HCT116 (cell line): Measurements from ENCODE around the gene C11orf91. TPM values are rescaled to one million over a fixed set of nuclear protein-coding genes. Genes with fewer than 3 reads are reported as not detected.

Experiments used
- ATAC-seq: fragments of 200-7000 bp; cut with Tn5 transposase; 2 replicates; pipeline ENCODE4 v1.9.1; 2020; ENCODE audit warnings: mild to moderate bottlenecking, moderate library complexity
- BruUV-seq: library from RNA; stranded (reverse); fragments of 400-500 nt; replicated peaks from 2 replicates; lab custom pipeline; 2021; lab: Mats Ljungman, UMichigan
- CTCF ChIA-PET: fragments of 300-600 bp; sonication (Branson Sonifier 250); formaldehyde crosslinking; loops from one replicate; lab custom pipeline; 2021; ENCODE audit warnings: antibody characterized with exemption; lab: Charles Lee
- POLR2A ChIA-PET: fragments of 300-600, 350-600 bp; sonication (Branson Sonifier 250); formaldehyde crosslinking; loops from one replicate; lab custom pipeline; 2021; ENCODE audit warnings: antibody characterized with exemption; lab: Charles Lee
- RAD21 ChIA-PET, 2 experiments: fragments of 300-600 bp; sonication (Branson Sonifier 250); formaldehyde crosslinking; loops; one replicate each; lab custom pipeline; 2023; ENCODE audit warnings: low total read pairs in 2 of 2; ENCODE audit not compliant: uncharacterized antibody in 2 of 2, unreplicated experiment in 2 of 2, low non-redundant PET in 1 of 2; lab: Charles Lee
- DNase-seq: peaks from one replicate; pipeline ENCODE4 v3.0.0-alpha.2; 2010; ENCODE audit warnings: low read depth, low spot score
- H2AFZ ChIP-seq: fragments of 200-600 bp; shearing (Covaris generic), sonication (generic); 2 replicates; pipeline ENCODE4 v1.6.1; 2017; ENCODE audit warnings: low read depth, mixed run types, mixed read lengths, antibody characterized with exemption, low read length; ENCODE audit not compliant: poor library complexity, severe bottlenecking
- H3K27ac ChIP-seq: 2 replicates; pipeline ENCODE4 v1.5.1; 2012; ENCODE audit warnings: low read depth, low read length
- H3K27me3 ChIP-seq: fragments of 200-600 bp; sonication (generic); 2 replicates; pipeline ENCODE4 v1.6.1; 2016; ENCODE audit warnings: mixed run types, low read length, mixed read lengths; ENCODE audit not compliant: insufficient read depth
- H3K36me3 ChIP-seq, 2 experiments: fragments of 200-500 bp in 1 of 2; fragments of 200-600 bp in 1 of 2; sonication (Bioruptor generic) in 1 of 2; sonication (generic) in 1 of 2; 2 replicates each; pipeline versions ENCODE4 v1.5.1 to v1.6.1; 2014 to 2016; ENCODE audit warnings: low read length in 2 of 2, inconsistent platforms in 1 of 2, mixed read lengths in 1 of 2, mixed run types in 1 of 2; ENCODE audit not compliant: insufficient read depth in 2 of 2, control insufficient read depth in 1 of 2
- H3K4me1 ChIP-seq, 2 experiments: fragments of 200-600 bp in 1 of 2; sonication (generic) in 1 of 2; 2 replicates each; pipeline versions ENCODE4 v1.5.1 to v1.6.1; 2012 to 2017; ENCODE audit warnings: low read length in 2 of 2, inconsistent platforms in 1 of 2, mild to moderate bottlenecking in 1 of 2, mixed read lengths in 1 of 2, mixed run types in 1 of 2, moderate library complexity in 1 of 2; ENCODE audit not compliant: insufficient read depth in 2 of 2, control insufficient read depth in 1 of 2
- H3K4me2 ChIP-seq: fragments of 200-600 bp; sonication (generic); 2 replicates; pipeline ENCODE4 v1.6.1; 2017; ENCODE audit warnings: mixed run types, low read length, mixed read lengths
- H3K4me3 ChIP-seq, 2 experiments: fragments of 200-600 bp in 1 of 2; sonication (generic) in 1 of 2; replicated peaks in 1 of 2; 2 replicates each; pipeline ENCODE4 v1.5.1; 2011 to 2016; ENCODE audit warnings: low read length in 2 of 2, control low read depth in 1 of 2, low read depth in 1 of 2, mild to moderate bottlenecking in 1 of 2, mixed read lengths in 1 of 2, mixed run types in 1 of 2
- H3K79me2 ChIP-seq: fragments of 200-600 bp; sonication (generic); 2 replicates; pipeline ENCODE4 v1.6.1; 2017; ENCODE audit warnings: mild to moderate bottlenecking, mixed run types, low read length, moderate library complexity, mixed read lengths; ENCODE audit not compliant: insufficient read depth
- H3K9ac ChIP-seq: fragments of 200-600 bp; sonication (generic); 2 replicates; pipeline ENCODE4 v1.6.1; 2016; ENCODE audit warnings: low read length, mixed read lengths
- H3K9me2 ChIP-seq: fragments of 200-600 bp; sonication (generic), shearing (Covaris generic); 2 replicates; pipeline ENCODE4 v1.6.1; 2017; ENCODE audit warnings: mixed run types, mild to moderate bottlenecking, moderate library complexity; ENCODE audit not compliant: insufficient read depth
- H3K9me3 ChIP-seq, 2 experiments: fragments of 200-500 bp in 1 of 2; fragments of 200-600 bp in 1 of 2; sonication (Bioruptor generic) in 1 of 2; sonication (generic) in 1 of 2; 2 replicates each; pipeline ENCODE4 v1.6.1; 2014 to 2017; ENCODE audit warnings: low read length in 2 of 2, mixed read lengths in 2 of 2, inconsistent platforms in 1 of 2, low read depth in 1 of 2, mild to moderate bottlenecking in 1 of 2, mixed run types in 1 of 2, moderate library complexity in 1 of 2; ENCODE audit not compliant: control insufficient read depth in 1 of 2, insufficient read depth in 1 of 2
- H4K20me1 ChIP-seq: fragments of 200-600 bp; sonication (generic), shearing (Covaris generic); 2 replicates; pipeline ENCODE4 v1.6.1; 2017; ENCODE audit warnings: mixed run types, mild to moderate bottlenecking, moderate library complexity; ENCODE audit not compliant: insufficient read depth
- CTCF ChIP-seq, 3 experiments: fragments of 200-600 bp in 1 of 3; sonication (generic) in 1 of 3; IDR thresholded peaks in 2 of 3; conservative IDR thresholded peaks in 1 of 3; 2 replicates each; pipeline ENCODE4 v1.5.1; 2012 to 2017; ENCODE audit warnings: low read depth in 2 of 3, low read length in 2 of 3, antibody characterized with exemption in 1 of 3, borderline replicate concordance in 1 of 3, control low read depth in 1 of 3, mild to moderate bottlenecking in 1 of 3, mixed read lengths in 1 of 3, mixed run types in 1 of 3, moderate library complexity in 1 of 3; ENCODE audit not compliant: insufficient read depth in 1 of 3
- EZH2phosphoT487 ChIP-seq: fragments of 200-600 bp; IDR thresholded peaks from 2 replicates; pipeline ENCODE4 v1.6.1; 2018; ENCODE audit warnings: antibody characterized with exemption, borderline replicate concordance
- JUND ChIP-seq: IDR thresholded peaks from 2 replicates; pipeline ENCODE4 v1.6.1; 2012
- SRF ChIP-seq: IDR thresholded peaks from 2 replicates; pipeline ENCODE4 v1.6.1; 2012; ENCODE audit warnings: low read depth
- intact Hi-C: fragments of 100-400 bp; cut with micrococcal nuclease; formaldehyde crosslinking; loops from 2 replicates; pipeline ENCODE4 v1.10.0; 2022
- total RNA-seq: library from RNA; stranded (reverse); gene quantifications from one replicate; pipeline ENCODE4 v1.2.1, GENCODE V29; 2021; ENCODE audit not compliant: unreplicated experiment
- TF ChIP-seq, protein P1 (sequence below): IDR thresholded peaks from 2 replicates; pipeline ENCODE4 v1.6.1; 2012

The C11orf91 gene
- total RNA-seq, 1 experiment from 2014 or later: 0.54 TPM

DNA sequence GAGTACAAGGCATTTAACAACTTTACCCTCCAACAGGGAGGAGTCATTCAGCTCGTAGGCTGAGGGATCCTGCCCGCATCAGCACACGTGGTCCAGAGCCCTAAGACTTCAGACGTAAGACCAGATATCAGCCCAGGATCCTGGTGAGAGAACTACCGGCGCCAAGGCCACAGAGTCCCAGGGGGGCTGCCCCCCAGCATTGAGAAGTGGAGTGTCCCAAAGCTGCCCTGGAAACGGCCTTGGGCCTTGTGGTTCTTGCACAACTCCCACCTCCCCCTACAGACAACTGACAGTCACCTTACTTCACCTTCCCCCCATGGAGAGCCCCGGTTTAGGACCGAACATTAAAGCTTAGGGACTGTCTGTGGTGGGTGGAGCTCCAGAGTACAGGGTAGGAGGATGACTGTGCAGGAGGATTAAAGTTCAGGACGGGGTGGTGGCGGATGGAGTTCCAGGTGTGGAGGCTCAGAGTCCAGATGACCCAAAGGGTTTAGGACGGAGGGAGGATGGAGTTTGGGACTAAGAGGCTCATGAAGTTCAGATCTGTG, 1.0 kb downstream of the C11orf91 start:
- H3K4me1 ChIP-seq: peaks cover 18 to 71% of the 10 kb centered on the region in 2 experiments

More for the DNA sequence above, 1.0 kb downstream of the C11orf91 start:
- H3K79me2 ChIP-seq: no peaks in the 10 kb centered on the region
- H4K20me1 ChIP-seq: no peaks in the 10 kb centered on the region
- CTCF ChIA-PET: interaction anchor here (0.6 to 4.3 kb wide), 2 partner anchors 43 to 135 kb away, joined by 3 to 16 read pairs; no protein-coding TSS in a partner anchor
- POLR2A ChIA-PET: interaction anchor here (4.6 kb wide), 1 partner anchor 9 kb away, joined by 38 read pairs; no protein-coding TSS in a partner anchor
- TF ChIP-seq SRF (no peak), CTCF (IDR thresholded peaks at IDR 0.05 in 2 of 3, conservative IDR thresholded peaks at IDR 0.05 in 1 of 3; ENCODE audit: borderline replicate concordance in 1 of 3, insufficient read depth in 1 of 3, low read depth in 2 of 3, low read length in 2 of 3) (no peak), JUND (no peak), EZH2phosphoT487 (no peak)
- TF ChIP-seq, protein P1, sequence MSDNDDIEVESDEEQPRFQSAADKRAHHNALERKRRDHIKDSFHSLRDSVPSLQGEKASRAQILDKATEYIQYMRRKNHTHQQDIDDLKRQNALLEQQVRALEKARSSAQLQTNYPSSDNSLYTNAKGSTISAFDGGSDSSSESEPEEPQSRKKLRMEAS: no peak
- RAD21 ChIA-PET: no interaction called here
- H3K27me3 ChIP-seq: no peaks in the 10 kb centered on the region
- DNase-seq (no peak), ATAC-seq (no peak)
- H2AFZ ChIP-seq: no peak overlapping the region
- BruUV-seq: no TSS peak
- intact Hi-C loops: loop anchor here (5.0 to 10.0 kb wide), 2 partner anchors 38 to 815 kb away; partner anchors contain the start of gene CD59
- no peaks in the 10 kb centered on the region for H3K9me2 ChIP-seq
- H3K9me3 ChIP-seq: no peaks in the 10 kb centered on the region
- H3K9ac ChIP-seq: no peak overlapping the region
- H3K4me2 ChIP-seq: peak overlapping the region; percentile 88
- no peak overlapping the region for H3K27ac ChIP-seq
- H3K4me3 ChIP-seq: no peak overlapping the region
- H3K36me3 ChIP-seq: no peaks in the 10 kb centered on the region
